Fibroblast of skin of back (primary cell): ENCODE data around the gene ACAP3.

ENCODE experiments used
- DNase-seq: peaks from one replicate; pipeline ENCODE4 v3.0.0-alpha.2; 2013

Gene ACAP3

DNA sequence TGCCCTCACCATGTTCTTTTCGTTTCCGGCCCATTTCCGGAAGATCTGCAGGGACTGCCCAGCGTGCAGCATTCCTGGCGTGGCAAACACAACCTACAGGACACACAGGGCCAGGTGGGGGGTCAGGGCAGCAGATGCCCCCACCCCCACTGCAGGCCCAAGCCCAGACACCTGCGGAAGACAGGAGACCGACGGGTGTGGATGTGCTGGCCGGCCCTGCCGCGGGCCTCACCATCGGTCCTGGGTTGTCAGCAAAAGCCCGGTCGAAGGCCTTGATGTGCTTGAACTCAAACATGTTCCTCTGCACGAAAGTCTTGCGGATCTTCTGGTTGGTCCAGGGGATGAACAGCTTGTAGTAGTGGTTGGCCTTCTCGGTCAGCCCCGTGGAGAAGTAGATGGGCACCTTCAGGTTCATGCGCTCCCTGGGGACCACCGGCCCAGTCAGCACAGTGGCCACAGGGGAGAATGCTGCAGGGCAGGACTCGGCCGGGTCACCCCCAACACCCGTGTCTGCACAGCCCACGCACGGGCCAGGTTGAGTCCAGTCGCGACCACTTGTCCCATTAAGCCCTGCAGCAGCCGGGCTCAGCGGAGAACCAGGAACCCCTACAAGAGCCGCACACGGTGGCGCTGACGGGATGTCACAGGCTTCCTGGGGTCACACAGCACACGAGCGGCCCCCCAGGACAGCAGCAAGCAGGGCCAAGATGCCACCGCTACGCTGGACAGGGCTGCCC lies 5.9 kb upstream of the ACAP3 start:
- DNase-seq, result no peak

DNA sequence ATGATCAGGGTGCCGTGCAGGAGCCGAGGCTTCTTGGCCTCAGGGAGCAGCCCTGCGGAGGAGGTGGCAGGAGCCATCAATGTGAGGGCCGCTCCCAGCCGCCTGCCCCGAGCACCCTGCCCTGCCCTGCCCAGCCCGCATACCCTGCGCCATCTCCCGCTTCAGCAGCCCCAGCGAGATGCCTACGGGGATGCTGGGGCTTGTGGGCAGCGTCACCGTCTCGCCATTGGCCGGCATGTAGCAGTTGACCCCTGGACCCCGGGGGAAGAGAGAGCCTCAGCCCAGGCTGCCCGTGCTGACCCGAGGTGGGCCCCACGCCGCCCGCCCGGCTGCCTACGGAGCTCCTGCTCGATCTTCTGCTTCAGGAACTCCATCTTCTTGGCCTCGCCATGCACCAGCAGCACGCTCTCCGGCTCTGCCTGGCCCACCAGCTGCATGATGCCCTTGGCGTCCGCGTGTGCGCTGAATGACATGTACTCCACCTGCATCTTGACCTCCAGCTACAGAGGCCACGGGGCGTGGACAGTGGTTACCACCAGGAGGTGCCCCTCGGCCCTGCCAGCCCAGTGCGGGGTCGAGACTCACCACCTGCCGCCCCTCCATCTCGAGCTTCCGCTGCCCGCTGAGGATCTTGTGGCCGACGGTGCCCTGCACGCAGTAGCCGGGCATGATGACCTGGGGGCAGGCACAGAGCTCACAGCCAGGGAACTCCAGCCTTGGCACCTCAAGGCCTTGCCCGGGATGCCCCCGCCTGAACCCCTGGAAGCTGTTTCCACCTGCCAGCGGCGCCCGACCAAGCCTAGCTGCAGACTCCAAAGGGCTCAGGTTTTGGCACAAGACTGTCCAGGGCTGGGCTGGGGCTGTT lies 5.0 kb upstream of the ACAP3 start:
- no peak for DNase-seq

DNA sequence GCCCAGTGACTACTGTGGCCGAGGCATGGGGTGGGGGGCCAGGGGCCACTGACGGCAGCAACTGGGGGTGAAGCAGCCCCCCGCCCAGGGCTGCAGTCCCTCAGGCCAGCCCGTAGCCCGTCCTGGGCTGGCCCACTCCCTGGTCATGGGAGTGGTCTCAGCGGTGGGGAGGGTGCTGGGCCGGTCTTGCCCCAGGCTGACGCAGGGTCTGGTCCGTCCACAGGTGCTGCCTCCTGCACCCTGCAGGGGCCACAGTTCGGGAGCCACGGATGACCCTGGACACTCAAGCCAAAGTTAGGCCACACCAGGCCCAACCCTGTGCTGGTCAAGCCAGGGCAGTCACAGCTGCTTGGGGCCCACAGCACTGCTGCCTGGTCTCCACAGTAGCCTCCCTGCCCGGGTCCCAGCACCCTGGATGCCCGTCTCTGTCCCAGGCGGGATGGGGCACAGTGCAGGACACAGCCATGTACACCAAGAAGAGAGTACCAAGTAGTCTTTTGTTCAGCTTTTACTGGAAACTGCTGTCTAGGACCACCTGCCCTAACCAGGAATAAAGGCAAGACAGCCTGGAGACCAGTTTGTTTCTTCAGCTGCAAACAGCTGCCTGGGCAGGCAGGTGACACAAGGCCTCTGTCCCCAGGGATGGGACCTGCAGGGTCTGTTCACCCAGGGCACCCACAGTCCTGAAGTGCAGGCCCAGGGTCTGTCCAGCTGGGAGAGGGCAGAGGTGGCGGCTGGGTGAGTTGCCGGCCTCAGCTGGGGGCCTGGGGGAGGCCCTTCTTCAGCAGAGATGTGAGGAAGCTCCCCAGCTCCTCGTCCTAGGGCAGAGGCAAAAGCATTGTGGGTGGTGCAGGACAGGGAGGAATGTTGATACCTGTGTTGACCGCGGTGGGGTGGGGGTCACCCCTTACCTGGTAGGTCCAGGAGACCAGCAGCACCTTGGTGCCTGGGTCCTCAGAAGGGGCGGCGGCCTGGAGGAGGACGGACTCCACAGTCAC lies 3.7 kb upstream of the ACAP3 start:
- DNase-seq, result no peak

DNA sequence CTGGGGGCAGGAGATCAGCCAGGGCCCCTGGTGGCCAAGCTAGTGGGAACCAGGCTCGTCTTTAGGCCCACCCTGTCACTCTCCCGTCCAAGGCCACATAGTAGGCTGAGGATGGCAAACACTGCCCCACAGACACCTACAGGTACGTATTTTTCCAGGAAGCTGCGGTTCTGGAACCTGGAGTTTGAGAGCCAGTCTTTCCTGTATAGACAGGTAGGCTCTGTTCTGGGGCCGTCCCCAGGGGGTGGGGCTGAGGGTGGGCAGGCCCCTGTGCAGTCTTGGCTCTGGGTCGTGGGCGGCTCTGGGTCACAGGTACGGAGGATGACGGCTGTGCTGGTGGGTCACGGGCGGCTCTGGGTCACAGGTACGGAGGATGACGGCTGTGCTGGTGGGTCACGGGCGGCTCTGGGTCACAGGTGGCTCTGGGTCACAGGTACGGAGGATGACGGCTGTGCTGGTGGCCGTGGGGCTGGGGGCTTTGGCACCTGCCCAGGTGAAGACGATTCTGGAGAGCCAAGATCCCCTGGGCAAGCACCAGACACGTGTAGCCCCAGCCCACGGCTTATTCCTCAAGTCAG lies 2.8 kb upstream of the ACAP3 start:
- no peak for DNase-seq

DNA sequence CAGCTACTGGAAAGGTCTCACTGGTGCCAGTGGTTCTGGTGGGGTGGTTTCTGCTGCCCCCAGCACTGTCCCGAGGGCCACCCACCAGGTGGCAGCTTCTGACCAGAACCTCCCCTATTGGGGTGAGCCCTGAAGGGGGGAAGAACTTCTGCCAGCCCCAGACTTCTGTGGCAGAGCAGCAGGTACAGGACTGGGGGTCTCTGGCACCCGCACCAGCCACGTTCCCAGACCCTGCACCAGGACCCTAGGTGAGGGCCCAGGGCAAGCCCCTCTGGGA lies 2.3 kb upstream of the ACAP3 start:
- no peak for DNase-seq

DNA sequence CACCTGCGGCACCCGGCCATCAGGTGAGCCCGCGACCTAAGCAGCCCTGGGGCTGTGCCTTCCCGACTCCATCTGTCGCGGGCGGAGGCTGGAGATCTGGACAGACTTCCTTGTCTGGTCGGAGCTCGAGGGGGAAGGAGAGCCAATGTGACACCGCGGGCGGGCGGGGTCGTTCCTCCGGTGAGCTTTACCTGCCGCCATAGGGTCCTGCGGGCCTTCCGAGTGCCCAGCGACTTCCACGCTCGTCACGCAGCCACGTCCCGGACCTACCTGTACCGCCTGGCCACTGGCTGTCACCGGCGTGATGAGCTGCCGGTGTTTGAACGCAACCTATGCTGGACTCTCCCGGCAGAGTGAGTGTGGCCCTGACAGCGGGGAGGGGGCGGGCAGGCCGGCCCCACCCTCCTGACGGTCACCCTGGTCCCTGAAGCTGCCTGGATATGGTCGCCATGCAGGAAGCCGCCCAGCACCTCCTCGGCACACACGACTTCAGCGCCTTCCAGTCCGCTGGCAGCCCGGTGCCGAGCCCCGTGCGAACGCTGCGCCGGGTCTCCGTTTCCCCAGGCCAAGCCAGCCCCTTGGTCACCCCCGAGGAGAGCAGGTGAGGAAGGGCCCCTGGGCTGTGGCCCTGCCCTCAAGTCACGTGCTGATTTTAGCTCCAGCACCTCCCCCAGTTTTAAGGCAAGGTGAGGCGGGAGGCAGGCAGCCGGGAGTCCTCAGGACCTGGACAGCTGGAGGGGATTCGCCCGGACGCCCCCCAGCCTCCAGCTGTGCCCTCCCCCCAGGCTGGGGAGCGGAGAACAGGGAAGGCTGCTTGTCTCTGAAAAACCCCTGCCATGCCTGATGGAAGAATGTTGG lies 1.8 kb upstream of the ACAP3 start:
- no peak for DNase-seq

DNA sequence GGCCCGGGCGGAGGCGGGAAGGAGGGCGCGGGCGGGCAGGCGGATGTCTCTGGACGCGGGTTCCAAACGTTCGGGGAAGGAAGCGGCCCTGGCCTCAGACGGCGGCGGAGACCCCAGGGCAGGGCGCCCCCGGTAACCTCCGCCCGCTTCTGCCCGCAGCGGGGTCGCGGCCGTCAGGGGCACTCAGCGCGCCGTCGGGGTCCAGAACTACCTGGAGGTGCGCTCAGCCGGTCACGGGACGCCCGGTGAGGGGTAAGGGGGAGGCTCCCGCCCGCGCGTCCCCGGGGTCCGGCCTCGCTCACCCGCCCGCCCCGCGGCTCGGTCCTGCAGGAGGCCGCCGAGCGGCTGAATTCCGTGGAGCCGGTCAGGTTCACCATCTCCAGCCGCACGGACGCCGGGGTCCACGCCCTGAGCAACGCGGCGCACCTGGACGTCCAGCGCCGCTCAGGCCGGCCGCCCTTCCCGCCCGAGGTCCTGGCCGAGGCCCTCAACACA lies 1.1 kb upstream of the ACAP3 start:
- no peak for DNase-seq

DNA sequence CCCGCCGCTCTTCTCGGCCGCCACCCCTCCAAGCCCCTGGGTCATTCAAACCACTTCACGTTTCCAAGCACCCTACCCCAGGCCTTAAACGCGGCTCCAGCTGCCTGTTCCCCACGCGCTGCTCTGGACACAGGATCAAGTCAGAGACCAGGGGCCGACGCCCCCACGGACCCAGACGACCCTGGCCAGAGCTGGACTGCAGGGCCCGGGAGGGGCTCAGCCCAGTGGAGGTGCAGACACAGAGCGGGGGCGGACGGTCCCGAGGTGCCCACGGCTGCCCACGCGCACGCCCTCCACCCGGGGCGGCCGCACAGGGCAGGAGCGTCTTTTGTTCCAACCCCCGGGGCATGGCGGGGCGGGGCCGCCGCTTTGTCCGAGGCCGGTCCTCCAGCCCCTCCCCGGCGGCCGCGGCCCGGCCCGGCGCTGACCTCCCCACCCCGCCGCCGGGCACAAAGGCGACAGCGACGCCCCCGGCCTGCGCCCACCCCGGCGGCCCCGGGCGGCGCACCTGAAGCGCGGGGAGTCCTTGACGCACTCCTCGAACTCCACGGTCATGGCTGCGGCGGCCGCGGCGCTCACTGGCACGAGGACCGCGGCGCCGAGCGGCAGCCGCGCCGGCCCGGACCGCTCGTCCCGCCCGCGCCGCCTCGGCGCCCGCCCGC lies 338 bp downstream of the ACAP3 start:
- DNase-seq, result no peak

DNA sequence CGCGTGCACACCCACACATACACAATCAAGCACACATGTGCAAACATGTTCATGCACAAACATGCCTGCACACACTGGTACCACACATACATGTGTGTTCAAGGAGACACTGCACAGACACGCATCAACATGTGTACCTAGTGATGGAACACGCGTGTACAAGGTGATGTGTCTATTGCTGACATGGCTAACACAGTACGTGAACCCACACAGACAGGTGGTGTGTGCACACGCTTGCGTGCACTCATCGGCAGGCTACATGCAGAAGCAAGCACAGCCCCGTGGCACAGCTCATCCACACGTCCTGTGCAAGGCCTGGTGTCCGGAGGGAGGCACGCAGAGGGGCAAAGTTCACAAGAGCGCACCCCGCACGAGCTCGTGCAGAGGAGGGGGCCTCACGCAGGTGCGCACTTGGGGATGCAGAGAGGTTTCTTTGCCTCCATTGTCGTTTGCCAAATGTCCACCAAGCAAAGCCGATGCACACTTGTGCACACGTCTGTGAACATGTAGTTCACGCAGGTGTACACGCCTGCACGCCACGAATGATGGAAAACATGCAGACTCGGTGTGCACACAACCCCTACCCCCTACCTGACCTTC lies 969 bp downstream of the ACAP3 start:
- DNase-seq, result no peak

DNA sequence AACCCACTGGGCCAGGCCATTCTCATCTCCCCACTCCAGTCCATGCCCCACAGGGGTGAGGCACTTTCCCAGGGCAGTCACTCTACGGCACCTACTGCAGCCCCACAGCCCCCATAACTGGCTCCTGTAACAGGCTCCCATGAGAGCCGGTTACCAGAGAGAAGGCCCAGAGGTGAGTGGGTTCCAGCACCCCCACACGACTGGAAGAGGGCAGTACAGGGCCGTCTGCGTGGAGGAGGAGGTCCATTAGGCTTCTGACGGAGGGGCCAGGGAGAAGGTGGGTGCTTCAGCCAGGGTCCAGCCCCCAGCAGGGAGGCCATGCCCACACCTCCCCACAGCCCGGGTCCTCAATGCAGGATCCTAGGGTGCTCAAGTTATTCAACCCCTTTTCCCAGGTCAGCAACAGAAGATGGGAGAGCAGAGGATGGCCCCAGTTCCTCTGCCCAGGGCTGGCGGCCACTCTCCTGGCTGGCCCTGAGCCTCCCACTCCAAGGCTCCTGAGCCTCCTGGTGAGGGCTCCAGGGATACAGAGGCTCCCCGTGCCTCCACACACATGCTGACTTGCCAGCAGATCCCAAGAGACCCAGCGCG lies 1.6 kb downstream of the ACAP3 start:
- DNase-seq, result peak; percentile 39

DNA sequence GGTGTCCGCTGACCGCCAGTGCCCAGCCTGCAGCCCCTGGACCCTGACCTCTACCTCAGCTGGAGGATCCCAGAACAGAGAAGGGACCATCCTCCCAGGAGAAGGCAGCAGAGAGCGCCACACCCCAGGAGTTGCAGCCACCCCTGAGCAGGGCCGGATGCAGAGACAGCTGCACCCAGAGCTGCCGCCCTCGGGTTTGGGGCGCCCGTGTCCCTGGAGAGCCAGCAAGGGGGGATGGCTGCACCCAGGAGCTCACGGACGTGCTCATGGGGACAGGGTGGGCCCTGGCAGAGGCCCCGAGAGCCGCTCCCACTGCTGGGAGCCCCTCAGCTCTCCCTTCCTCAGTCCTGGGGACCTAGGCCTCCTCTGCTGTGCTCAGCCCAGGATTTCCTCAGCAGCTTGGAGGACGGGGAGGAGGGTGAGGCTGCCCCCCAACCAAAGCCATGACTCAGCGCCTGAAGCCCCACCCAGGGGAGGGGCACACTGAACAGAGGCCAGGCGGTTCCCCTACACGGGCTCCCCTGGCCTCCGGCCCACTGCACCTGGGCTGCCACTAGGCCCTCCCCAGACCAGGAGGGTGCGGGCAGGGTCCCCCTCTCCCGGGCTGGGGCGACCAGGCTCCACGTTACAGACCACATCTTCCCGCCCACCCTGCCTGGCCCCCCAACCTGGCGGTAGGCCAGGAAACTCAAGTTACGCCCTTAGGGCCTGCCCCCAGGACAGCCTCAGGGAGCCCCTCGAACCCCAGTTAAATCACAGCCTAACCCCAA lies 2.2 kb downstream of the ACAP3 start:
- DNase-seq, result peak; percentile 82

DNA sequence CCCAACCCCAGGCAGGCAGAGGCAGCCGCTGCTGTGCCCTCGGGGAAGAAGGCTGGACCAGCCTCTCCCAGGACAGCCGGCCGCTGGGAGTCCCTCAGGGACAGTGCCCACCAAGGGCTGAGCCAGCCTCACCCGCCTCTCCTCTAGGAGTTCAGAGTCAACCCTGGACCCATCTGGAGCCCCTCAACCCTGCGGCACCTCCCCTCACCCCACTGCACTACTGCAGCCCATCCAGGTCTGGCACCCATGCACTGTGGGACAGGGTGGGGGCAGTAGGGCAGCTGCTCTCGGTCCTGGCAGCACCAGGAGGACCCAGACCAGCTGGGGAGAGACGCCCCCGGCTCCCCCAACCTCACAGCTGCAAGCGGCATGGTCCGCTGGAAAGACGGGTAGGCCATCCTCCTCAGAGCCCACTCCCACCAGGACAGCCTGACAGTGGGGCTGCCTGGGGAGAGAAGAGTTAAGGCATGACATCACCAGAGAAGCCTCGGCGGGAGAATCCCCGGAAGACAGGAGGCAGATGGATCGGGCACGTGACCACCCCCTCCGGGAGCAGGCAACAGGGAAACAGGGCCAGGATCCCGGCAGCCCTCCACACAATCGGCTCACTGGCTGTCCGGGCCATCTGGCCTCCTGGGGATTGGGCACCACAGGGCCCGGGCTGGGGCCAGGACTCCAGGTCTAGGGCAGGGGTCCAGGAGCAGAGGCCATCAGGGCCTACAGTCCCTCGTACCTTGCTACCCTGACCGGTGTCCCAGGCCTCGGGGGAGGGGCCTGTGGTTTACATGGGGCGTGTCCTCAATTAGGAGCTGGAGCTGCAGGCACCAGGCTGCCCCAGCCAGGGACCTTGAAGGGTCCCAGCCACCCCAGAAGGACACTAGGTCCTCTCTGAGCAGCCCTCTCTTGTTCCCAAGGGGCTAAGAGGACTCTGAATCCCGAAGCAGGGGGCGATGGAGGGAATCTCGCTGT lies 3.1 kb downstream of the ACAP3 start:
- DNase-seq, result peak; percentile 87

DNA sequence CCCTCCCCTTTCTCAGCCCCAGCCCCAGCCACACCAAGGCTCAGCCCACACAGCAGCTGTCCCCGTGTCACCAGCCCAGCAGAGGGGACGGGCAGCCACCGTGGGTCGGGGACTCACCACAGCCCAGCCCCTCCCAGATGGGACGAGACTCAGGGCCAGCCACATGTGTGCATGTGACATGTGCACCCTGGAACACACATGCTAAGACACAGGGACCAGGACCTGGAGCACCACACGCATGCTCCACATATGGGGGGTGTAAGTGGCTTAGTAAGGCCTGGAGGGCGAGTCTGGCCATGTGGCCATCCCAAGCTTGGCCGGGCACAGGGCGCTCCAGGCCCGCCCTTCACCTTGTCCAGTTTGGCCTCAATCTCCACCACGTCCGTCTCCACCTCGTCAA lies 4.0 kb downstream of the ACAP3 start:
- DNase-seq, result no peak

DNA sequence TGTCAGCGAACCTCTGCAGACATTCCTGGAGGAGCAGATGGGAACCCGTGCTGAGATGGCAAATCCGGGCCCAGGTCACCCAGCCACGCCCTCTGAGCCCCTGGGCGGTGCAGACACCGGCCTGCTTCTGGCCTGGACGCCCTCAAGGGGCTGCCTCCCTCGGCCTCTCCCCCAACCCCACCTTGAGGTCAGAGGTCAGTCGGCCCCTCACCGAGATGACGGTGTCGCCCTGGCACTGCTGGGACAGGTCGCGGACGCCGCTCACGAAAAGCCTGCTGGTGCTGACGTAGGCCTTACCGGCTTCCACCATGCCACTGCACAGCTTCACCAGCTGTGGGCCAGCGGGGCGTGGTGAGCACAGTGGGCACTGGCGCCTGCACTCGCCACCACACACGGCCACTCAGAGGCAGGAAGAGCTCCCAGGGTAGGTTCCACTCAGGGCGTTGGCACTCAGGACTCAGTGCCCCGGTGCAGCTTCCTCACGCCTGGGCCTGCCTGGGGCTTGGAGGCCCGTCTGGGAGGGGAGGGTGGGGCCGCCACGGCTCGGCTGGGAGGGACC lies 4.7 kb downstream of the ACAP3 start:
- DNase-seq, result no peak

DNA sequence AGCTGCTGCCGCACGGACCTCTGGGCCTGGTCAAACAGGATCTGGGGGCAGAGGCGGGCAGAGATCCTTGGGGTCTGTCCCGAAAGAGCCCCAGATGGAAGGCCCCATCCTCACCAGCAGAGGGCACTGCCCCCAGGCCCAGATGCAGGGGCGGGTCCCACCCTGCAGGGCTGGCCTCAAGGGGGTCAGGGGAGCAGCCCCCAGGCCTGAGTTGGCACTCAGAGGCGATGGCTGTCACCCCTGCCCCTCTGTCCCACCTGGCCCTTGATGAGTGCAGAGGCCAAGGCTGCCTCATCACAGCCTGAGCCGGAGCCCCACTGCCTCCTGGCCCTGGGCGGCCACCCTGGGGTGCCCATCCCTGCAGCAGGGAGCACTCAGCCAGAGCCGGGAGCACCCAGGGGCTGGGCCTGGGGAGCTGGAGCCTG lies 5.7 kb downstream of the ACAP3 start:
- no peak for DNase-seq

DNA sequence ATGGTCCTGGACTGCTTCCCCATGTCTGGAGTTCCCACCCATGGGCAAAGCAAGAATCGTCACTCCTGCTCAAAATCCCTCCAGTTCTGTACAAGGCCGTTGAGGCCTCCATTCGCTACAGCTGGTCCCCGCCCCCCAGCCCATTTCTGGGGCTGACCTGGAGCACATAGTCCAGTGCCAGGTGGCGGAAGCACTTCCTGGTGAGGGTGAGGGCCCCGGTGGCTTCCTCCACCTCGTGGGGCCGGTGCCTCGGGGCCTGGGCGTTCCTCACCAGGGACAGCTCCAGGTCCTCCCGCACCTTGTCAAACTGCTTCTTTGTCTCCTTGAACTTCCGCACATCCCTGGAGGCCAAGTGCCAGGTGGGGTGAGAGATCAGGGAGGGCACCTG lies 7.4 kb downstream of the ACAP3 start:
- DNase-seq, result no peak

DNA sequence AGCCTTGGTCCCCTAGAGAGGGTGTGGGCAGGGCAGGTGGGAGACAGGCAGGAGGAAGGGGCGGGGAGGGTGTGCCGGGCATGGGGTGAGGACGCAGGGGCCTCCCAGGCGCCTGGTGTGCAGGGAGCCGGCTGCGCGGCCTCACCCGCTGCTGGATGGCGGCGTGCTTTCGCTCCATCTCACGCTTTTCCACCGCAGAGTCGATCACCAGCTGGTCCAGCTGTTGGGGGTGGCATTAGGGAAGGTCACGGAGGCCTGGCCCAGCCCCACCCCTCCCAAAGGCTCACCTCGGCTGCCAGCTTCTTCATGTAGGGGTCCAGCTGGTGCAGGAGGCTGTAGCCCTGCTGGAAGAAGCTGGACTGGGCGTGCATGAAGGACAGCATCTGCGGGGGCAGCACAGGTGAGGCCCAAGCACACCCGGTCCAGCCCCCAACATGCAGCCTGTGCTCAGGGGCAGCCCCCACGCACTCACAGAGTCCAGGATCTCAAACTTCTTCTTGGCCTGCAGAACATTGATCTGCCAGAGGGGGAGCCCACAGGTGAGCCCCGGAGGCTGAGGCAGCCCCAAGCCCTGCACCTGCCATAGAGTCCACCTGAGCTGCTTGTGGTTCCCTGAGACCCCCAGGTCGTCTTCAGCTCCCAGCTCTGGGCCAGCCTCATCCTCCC lies 7.9 kb downstream of the ACAP3 start:
- no peak for DNase-seq
